K562 (cell line): Measurements from ENCODE around the gene MMP24. TPM values are rescaled to one million over a fixed set of nuclear protein-coding genes. Genes with fewer than 3 reads are reported as not detected.

Source experiments
- ATAC-seq: fragments of 200-7000 bp; cut with Tn5 transposase; 3 replicates; pipeline ENCODE4 v1.9.1; 2020; ENCODE audit warnings: moderate library complexity
- BruUV-seq: library from RNA; stranded (reverse); fragments of 400-500 nt; replicated peaks from 2 replicates; lab custom pipeline; 2021; lab: Mats Ljungman, UMichigan
- CTCF ChIA-PET: fragments of 300-600 bp; formaldehyde crosslinking; extraction: SDS; loops from one replicate; lab custom pipeline; 2021; ENCODE audit warnings: low intra/inter-chr PET ratio; lab: Yijun Ruan, JAX
- POLR2A ChIA-PET: fragments of 300-600, 350-650 bp; sonication (Branson Sonifier 250); formaldehyde crosslinking; extraction: SDS; loops from one replicate; lab custom pipeline; 2021; ENCODE audit warnings: antibody characterized with exemption, inconsistent platforms; lab: Yijun Ruan, JAX
- DNase-seq, 4 experiments: peaks; one replicate each; pipeline versions ENCODE4 v3.0.0 to v3.0.0-alpha.2; 2011 to 2018; ENCODE audit warnings: low spot score in 3 of 4, mixed read lengths in 3 of 4; ENCODE audit errors: extremely low read depth in 1 of 4
- FAIRE-seq: peaks from 2 replicates; lab custom pipeline; 2011; peaks lifted over from hg19 to GRCh38; lab: Jason Lieb, UNC
- H2AFZ ChIP-seq: 2 replicates; pipeline ENCODE4 v1.6.0; 2011; ENCODE audit warnings: low read depth, low read length, control low read depth, inconsistent platforms
- H3K27ac ChIP-seq: fragments of 200-600 bp; 3 replicates; pipeline ENCODE4 v1.8.0; 2011; ENCODE audit warnings: low read depth, mild to moderate bottlenecking, control low read depth, inconsistent platforms, low read length, moderate library complexity, mixed read lengths; ENCODE audit errors: extremely low read depth
- H3K27me3 ChIP-seq, 2 experiments: fragments of 300-600 bp in 1 of 2; 2 replicates in 1 of 2; 3 replicates in 1 of 2; pipeline versions ENCODE4 v1.6.0 to v1.8.0; 2011; ENCODE audit warnings: inconsistent platforms in 2 of 2, low read length in 2 of 2, mild to moderate bottlenecking in 1 of 2, mixed read lengths in 1 of 2, moderate library complexity in 1 of 2; ENCODE audit not compliant: control insufficient read depth in 2 of 2, insufficient read depth in 2 of 2
- H3K36me3 ChIP-seq: fragments of 300-600 bp; 3 replicates; pipeline ENCODE4 v1.8.0; 2011; ENCODE audit warnings: mild to moderate bottlenecking, low read length, inconsistent platforms; ENCODE audit not compliant: control insufficient read depth, insufficient read depth
- H3K4me1 ChIP-seq, 2 experiments: fragments of 200-600 bp in 1 of 2; replicated peaks in 1 of 2; 2 replicates in 1 of 2; 3 replicates in 1 of 2; pipeline versions ENCODE4 v1.5.1 to v1.8.0; 2011; ENCODE audit warnings: inconsistent platforms in 2 of 2, low read length in 2 of 2, mild to moderate bottlenecking in 1 of 2, mixed read lengths in 1 of 2, moderate library complexity in 1 of 2; ENCODE audit not compliant: control insufficient read depth in 2 of 2, insufficient read depth in 2 of 2
- H3K4me2 ChIP-seq: 2 replicates; pipeline ENCODE4 v1.6.1; 2011; ENCODE audit warnings: low read length, control low read depth, inconsistent platforms, mixed read lengths; ENCODE audit not compliant: insufficient read depth
- H3K4me3 ChIP-seq: fragments of 200-600 bp; sonication (generic), shearing (Covaris generic); 2 replicates; pipeline ENCODE4 v1.5.1; 2016; ENCODE audit warnings: control low read depth, inconsistent platforms
- H3K79me2 ChIP-seq: fragments of 200-600 bp; 3 replicates; pipeline ENCODE4 v1.8.0; 2011; ENCODE audit warnings: low read length, inconsistent platforms; ENCODE audit not compliant: control insufficient read depth, insufficient read depth
- H3K9ac ChIP-seq, 2 experiments: 2 replicates each; pipeline versions ENCODE4 v1.6.0 to v1.6.1; 2011; ENCODE audit warnings: low read depth in 2 of 2, low read length in 2 of 2, control low read depth in 1 of 2, inconsistent platforms in 1 of 2, mild to moderate bottlenecking in 1 of 2, mixed read lengths in 1 of 2; ENCODE audit not compliant: insufficient read depth in 1 of 2
- H3K9me1 ChIP-seq: one replicate; pipeline ENCODE4 v1.6.0; 2011; ENCODE audit warnings: inconsistent platforms, mild to moderate bottlenecking, low read length, moderate library complexity; ENCODE audit not compliant: control insufficient read depth, insufficient read depth
- H3K9me3 ChIP-seq: replicated peaks from 2 replicates; pipeline ENCODE4 v1.5.1; 2011; ENCODE audit warnings: low read depth, low read length, inconsistent platforms; ENCODE audit not compliant: control insufficient read depth, insufficient read depth
- H4K20me1 ChIP-seq: replicated peaks from 2 replicates; pipeline ENCODE4 v1.6.1; 2011; ENCODE audit warnings: low read length, inconsistent platforms, mixed read lengths; ENCODE audit not compliant: control insufficient read depth, insufficient read depth
- SRF ChIP-seq, 2 experiments: fragments of 250-450, 450-650 bp in 1 of 2; sonication (Bioruptor Pico) in 1 of 2; sonication (generic) in 1 of 2; formaldehyde crosslinking; IDR thresholded peaks; 2 replicates each; pipeline versions ENCODE4 v1.5.0 to v1.5.1; 2020 to 2022; ENCODE audit warnings: mild to moderate bottlenecking in 1 of 2, missing genetic modification reagents in 1 of 2
- ZNF830 ChIP-seq: fragments of 250-450 bp; sonication (Bioruptor Pico); IDR thresholded peaks from 2 replicates; pipeline ENCODE4 v1.5.0; 2021; ENCODE audit warnings: mild to moderate bottlenecking
- WGBS: fragments of 100-300 bp; shearing (Covaris generic); methylation state at CpG from one replicate; pipeline ENCODE4 v1.1.6; 2016; ENCODE audit warnings: low coverage, mixed read lengths; ENCODE audit not compliant: insufficient coverage; ENCODE audit errors: missing lambda C conversion rate; 5-methylcytosine and 5-hydroxymethylcytosine counted together
- in situ Hi-C: fragments of 300-500 bp; cut with MboI; formaldehyde crosslinking; loops from 4 replicates; pipeline ENCODE4 v1.15.0; 2018; ENCODE audit warnings: inconsistent platforms, mixed read lengths
- intact Hi-C: fragments of 100-400 bp; cut with micrococcal nuclease; formaldehyde crosslinking; loops from 2 replicates; pipeline ENCODE4 v1.14.2; 2022
- polyA plus RNA-seq, 8 experiments: library from polyadenylated mRNA; depleted of rRNA in 4 of 8; stranded (reverse) in 5 of 8; unstranded in 3 of 8; fragments of >200 nt; fragmentation: Nextera tagmentation in 2 of 8; fragmentation: Illumina TruSeq in 1 of 8; extraction: Ambion mirVana in 2 of 8; extraction: Trizol in 1 of 8; gene quantifications; 2 replicates each; pipeline versions ENCODE4 v1.2.1 to v1.2.3, GENCODE V29; 2011 to 2014; ENCODE audit warnings: inconsistent platforms in 1 of 8, missing spikeins in 1 of 8
- total RNA-seq, 7 experiments: library from RNA; depleted of rRNA in 6 of 7; stranded (reverse); fragments of >200 nt in 6 of 7; fragmentation: Illumina TruSeq in 2 of 7; extraction: Trizol in 2 of 7; gene quantifications; 2 replicates each; pipeline versions ENCODE4 v1.2.1 to v1.2.3, GENCODE V29; 2011 to 2021; ENCODE audit warnings: low replicate concordance in 1 of 7
- TF ChIP-seq, protein P1 (sequence below): sonication (generic); formaldehyde crosslinking; IDR thresholded peaks from 2 replicates; pipeline ENCODE4 v1.8.0; 2023; ENCODE audit warnings: mild to moderate bottlenecking, missing genetic modification reagents

Gene MMP24
- total and polyA plus RNA-seq, 9 of the 15 experiments (the other 6 are each of a cell fraction or from before 2014, with no cell fraction given): 0.03 to 0.07 (median 0.03) TPM; not detected in 6

DNA sequence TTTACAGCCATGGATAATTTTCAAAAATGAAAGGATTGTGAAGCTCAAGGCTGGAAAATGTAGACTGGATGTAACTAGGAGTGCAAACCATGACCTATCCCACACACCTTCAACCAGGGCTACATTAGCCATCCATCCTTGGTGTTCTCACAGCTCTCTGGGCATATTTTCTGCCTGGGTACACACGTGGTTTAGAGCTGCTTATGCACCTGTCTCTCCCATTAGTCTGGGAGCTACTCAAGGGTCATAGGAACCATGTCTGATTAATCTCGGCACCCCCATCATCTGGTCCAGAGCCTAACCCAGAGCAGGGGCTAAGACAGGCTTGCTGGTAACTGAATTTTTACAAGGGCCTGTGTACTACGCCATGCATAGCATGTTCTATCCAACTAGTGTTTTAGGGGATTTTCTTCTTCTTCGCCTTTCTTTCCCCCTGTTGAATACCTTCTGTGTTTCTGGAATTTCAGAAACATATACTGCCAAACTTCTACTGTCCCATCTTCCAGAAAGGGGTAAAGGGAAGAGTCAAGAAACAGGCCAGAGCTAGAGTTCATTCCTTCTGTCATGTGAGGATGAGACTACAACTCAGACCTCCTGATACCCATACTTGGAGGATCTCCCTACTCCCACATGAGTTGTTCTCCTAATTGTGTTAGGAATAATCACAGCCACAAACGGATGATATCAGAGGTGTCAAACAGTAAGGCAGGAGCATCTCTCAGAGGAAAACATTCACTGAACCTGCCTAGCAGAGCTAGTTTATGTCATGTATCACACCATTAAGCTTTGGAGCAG, 91.1 kb downstream of the MMP24 start:
- H3K36me3 ChIP-seq: peaks cover 6% of the 10 kb centered on the region
- no peak overlapping the region for H3K27ac ChIP-seq
- in situ Hi-C loops: loop anchor here (25.0 kb wide), 1 partner anchor 120 kb away; the partner anchor contains the start of gene GDF5
- no peaks in the 10 kb centered on the region for H3K9me1 ChIP-seq
- H4K20me1 ChIP-seq: no peaks in the 10 kb centered on the region
- H3K4me2 ChIP-seq: no peak overlapping the region
- TF ChIP-seq, protein P1, sequence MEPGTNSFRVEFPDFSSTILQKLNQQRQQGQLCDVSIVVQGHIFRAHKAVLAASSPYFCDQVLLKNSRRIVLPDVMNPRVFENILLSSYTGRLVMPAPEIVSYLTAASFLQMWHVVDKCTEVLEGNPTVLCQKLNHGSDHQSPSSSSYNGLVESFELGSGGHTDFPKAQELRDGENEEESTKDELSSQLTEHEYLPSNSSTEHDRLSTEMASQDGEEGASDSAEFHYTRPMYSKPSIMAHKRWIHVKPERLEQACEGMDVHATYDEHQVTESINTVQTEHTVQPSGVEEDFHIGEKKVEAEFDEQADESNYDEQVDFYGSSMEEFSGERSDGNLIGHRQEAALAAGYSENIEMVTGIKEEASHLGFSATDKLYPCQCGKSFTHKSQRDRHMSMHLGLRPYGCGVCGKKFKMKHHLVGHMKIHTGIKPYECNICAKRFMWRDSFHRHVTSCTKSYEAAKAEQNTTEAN (CRISPR knock-in tag): no peak
- TF ChIP-seq SRF (CRISPR knock-in tag; IDR thresholded peaks at IDR 0.05): no peak
- no peak for TF ChIP-seq ZNF830 (CRISPR knock-in tag)
- H3K79me2 ChIP-seq: no peaks in the 10 kb centered on the region
- H3K9me3 ChIP-seq: no peaks in the 10 kb centered on the region
- no peak overlapping the region for H3K9ac ChIP-seq
- no peak for ATAC-seq
- H2AFZ ChIP-seq: no peak overlapping the region
- no peak overlapping the region for H3K4me3 ChIP-seq
- no TSS peak for BruUV-seq
- H3K4me1 ChIP-seq: peaks cover 4 to 6% of the 10 kb centered on the region in 2 experiments; a peak in 4 of 5 replicates
- no peak for DNase-seq
- no peaks in the 10 kb centered on the region for H3K27me3 ChIP-seq
- FAIRE-seq: no peak
- ChIA-PET POLR2A (interaction anchor here (1.1 to 1.5 kb wide), 2 partner anchors 8 to 13 kb away, joined by 3 to 4 read pairs; no protein-coding TSS in a partner anchor), CTCF (interaction anchor here (0.5 kb wide), 1 partner anchor 10 kb away, joined by 5 read pairs; no protein-coding TSS in a partner anchor)
- 74% methylated on average over 5 of the region's 5 CpGs for WGBS
- intact Hi-C loops: no loop called here
